ENCODE data around the gene JUN.

DNA sequence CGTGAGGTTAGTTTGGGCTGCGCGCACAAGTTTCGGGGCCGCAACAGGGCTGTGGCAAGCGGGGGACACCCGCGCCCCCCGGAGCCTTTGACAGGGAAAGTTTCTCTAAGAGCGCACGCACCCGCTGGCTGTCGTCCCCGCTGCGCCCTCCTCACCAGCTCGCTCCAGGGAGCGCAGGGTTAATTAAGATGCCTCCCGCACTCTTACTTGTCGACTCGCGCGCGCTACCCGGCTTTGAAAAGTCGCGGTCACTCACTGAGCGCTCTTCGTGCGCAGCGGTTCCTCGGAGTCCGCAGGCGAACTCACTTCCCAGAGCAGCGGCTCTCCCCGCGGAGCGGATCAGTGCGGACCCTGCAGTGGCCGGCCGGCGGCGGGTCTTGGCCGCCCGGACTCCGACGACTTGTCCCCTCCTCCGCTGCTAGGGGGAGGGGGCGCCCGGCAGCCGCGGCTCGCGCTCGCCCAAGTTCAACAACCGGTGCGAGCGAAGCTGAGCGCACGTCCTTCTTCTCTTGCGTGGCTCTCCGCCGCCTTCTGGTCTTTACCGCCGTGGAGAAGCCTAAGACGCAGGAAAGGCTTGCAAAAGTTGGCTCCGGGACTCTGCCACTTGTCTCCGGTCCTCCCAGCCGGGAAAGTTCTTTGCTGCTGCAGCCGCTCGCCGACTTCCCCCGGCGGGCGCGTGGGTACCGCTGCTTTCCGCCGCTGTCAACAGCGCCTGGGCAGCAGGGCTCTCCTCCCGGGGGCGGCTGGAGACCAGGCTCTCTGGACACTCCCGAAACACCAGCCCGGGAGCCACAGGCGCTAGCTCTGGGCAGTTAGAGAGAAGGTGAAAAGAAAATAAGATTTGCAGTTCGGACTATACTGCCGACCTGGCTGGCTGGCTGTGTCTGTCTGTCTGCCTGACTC, 506 bp downstream of the JUN start:
- no peak for TF ChIP-seq MAFK (IDR thresholded peaks at IDR 0.05; ENCODE audit: partially characterized antibody)
- TF ChIP-seq, protein P1, sequence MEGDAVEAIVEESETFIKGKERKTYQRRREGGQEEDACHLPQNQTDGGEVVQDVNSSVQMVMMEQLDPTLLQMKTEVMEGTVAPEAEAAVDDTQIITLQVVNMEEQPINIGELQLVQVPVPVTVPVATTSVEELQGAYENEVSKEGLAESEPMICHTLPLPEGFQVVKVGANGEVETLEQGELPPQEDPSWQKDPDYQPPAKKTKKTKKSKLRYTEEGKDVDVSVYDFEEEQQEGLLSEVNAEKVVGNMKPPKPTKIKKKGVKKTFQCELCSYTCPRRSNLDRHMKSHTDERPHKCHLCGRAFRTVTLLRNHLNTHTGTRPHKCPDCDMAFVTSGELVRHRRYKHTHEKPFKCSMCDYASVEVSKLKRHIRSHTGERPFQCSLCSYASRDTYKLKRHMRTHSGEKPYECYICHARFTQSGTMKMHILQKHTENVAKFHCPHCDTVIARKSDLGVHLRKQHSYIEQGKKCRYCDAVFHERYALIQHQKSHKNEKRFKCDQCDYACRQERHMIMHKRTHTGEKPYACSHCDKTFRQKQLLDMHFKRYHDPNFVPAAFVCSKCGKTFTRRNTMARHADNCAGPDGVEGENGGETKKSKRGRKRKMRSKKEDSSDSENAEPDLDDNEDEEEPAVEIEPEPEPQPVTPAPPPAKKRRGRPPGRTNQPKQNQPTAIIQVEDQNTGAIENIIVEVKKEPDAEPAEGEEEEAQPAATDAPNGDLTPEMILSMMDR (IDR thresholded peaks at IDR 0.05) = no peak
